HG03103 (cell line): Measurements from ENCODE around the gene PCCA.
A peak's percentile ranks its signal among the peaks of the same experiment; 100 is the strongest.
"Not testable (repeated sequence)": the region's sequence is repeated elsewhere in the genome, so short reads cannot be mapped to it uniquely, and the experiment has no call there.

Experiments
- ATAC-seq: cut with Tn5 transposase; IDR thresholded peaks from one replicate; pipeline ENCODE4 v1.9.1; 2021; ENCODE audit warnings: low read depth; ENCODE audit not compliant: unreplicated experiment

Gene PCCA

GRCh38 chr13:100088644-100089464, at the start of gene PCCA:
TSS of gene PCCA (plus strand) at chr13:100089093. CDS start at chr13:100089121, 28 bp downstream.
- ATAC-seq = peak; percentile 93

- ATAC-seq = no peak
Observed at GRCh38 chr13:100039740-100040139, 49.2 kb upstream of the PCCA start.

GRCh38 chr13:100040196-100040595, 48.7 kb upstream of the PCCA start:
- no peak for ATAC-seq

GRCh38 chr13:100044936-100045335, 44.0 kb upstream of the PCCA start:
- ATAC-seq = no peak

- no peak for ATAC-seq
Observed at GRCh38 chr13:100045355-100045754, 43.5 kb upstream of the PCCA start.

- no peak for ATAC-seq
Observed at GRCh38 chr13:100051070-100051469, 37.8 kb upstream of the PCCA start.

GRCh38 chr13:100059827-100060226, 29.1 kb upstream of the PCCA start:
- no peak for ATAC-seq

GRCh38 chr13:100063333-100063732, 25.6 kb upstream of the PCCA start:
- ATAC-seq = no peak

GRCh38 chr13:100063906-100064305, 25.0 kb upstream of the PCCA start:
- ATAC-seq = no peak

- no peak for ATAC-seq
Observed at GRCh38 chr13:100068133-100068931, 20.6 kb upstream of the PCCA start.

GRCh38 chr13:100069278-100069677, 19.6 kb upstream of the PCCA start:
- ATAC-seq = no peak

GRCh38 chr13:100075700-100076587, 12.9 kb upstream of the PCCA start:
- ATAC-seq = no peak

- ATAC-seq = not testable (repeated sequence)
Observed at GRCh38 chr13:100079003-100079402, 9.9 kb upstream of the PCCA start.

GRCh38 chr13:100083401-100083800, 5.5 kb upstream of the PCCA start:
- not testable (repeated sequence) for ATAC-seq

- no peak for ATAC-seq
Observed at GRCh38 chr13:100088273-100088643, 635 bp upstream of the PCCA start.

- ATAC-seq = peak; percentile 21
Observed at GRCh38 chr13:100089465-100090032, 656 bp downstream of the PCCA start.

GRCh38 chr13:100090861-100091260, 2.0 kb downstream of the PCCA start:
- ATAC-seq = no peak

GRCh38 chr13:100091391-100091790, 2.5 kb downstream of the PCCA start:
- no peak for ATAC-seq

- not testable (repeated sequence) for ATAC-seq
Observed at GRCh38 chr13:100092273-100092672, 3.4 kb downstream of the PCCA start.

- ATAC-seq = no peak
Observed at GRCh38 chr13:100095498-100095897, 6.6 kb downstream of the PCCA start.
